ENCODE measurements around the gene XXYLT1.

Gene XXYLT1

GRCh38 chr3:195025884-195026200, 245.1 kb downstream of the XXYLT1 start:
- no peak for DNase-seq (ENCODE audit: low read depth in 3 of 3)

- DNase-seq (ENCODE audit: low read depth in 3 of 3) = no peak
Observed at GRCh38 chr3:195025056-195025883, 245.7 kb downstream of the XXYLT1 start.

GRCh38 chr3:195023989-195024388, 247.0 kb downstream of the XXYLT1 start:
- DNase-seq (ENCODE audit: low read depth in 3 of 3) = no peak

GRCh38 chr3:195023576-195023975, 247.4 kb downstream of the XXYLT1 start:
- DNase-seq (ENCODE audit: low read depth in 3 of 3) = no peak

DNA sequence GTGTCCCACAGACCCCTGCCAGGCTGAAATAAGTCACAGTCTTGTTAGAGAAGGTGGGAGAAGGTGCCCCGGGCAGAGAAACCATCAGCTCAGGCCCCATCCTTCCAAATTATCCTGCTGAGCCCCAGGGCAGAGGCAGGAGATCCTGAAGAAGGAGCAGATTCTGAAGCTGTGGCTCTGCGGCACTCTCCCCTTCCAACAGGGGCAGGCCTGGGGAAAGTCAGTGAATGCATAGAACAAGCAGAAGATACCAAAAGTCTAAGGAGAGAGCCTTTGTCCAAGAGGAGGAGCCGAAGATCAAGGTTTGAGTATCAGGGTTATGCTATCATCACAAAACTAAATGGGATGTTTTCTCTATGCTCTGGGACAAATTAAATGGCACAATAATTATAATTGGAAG, 249.3 kb downstream of the XXYLT1 start:
- DNase-seq (ENCODE audit: low read depth in 3 of 3) = no peak

DNA sequence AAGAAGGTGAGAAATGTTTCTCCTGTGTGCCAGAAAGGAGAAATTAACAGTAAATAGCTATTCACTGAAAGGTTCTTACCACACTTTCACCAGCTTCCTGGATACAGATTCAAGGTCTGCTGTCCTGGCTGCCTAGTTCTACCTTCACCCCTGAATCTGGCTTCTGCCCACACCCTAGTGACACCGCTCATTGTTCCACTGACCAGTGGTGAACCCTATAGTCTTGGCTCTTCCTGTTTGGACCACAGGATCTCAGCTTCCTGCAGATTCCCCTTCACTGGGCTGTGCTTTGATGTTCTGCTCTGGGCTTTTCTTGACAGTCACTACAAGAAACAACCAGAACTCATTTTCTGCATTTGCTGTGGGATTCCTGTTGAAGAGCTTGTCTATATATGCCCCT, 250.0 kb downstream of the XXYLT1 start:
- DNase-seq (ENCODE audit: low read depth in 3 of 3) = no peak

- DNase-seq (ENCODE audit: low read depth in 3 of 3) = no peak
Observed at GRCh38 chr3:195020185-195020584, 250.8 kb downstream of the XXYLT1 start.

DNA sequence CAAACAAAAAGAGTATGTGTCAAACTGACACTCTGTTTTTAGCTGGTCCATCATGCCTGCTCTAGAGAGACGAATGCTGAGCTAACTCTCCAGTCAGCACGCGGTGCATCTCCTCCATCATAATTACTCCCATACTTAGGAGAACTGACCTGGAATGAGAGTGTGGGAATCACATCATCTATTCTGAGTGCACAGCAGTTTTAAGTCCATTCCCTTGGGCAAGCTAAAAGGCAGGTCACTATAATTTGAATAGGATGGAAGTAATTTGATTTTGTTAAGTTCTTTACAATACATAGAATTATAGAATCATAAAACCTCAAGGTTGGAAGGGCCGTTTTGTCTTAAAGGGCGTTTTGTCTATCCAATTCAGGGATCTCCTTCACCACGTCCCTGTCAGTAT, 251.6 kb downstream of the XXYLT1 start:
- DNase-seq (ENCODE audit: low read depth in 3 of 3) = no peak

Measured in stimulated activated CD4-positive, alpha-beta T cell treated with anti-CD3 and anti-CD28 coated beads, TNF-alpha, amount 100 ng/mL, for 24 hours (primary cell).